HepG2 (cell line): ENCODE data around the gene ZXDC. TPM values are rescaled to one million over a fixed set of nuclear protein-coding genes. Genes with fewer than 3 reads are reported as not detected.

Source experiments
- ATAC-seq: fragments of 200-7000 bp; cut with Tn5 transposase; 3 replicates; pipeline ENCODE4 v1.9.1; 2020; ENCODE audit warnings: mild to moderate bottlenecking, moderate library complexity
- BruUV-seq: library from RNA; stranded (reverse); fragments of 400-500 nt; replicated peaks from 2 replicates; lab custom pipeline; 2021; lab: Mats Ljungman, UMichigan
- CTCF ChIA-PET: fragments of 300-600 bp; formaldehyde crosslinking; extraction: SDS; loops from one replicate; lab custom pipeline; 2021; ENCODE audit warnings: low total read pairs, inconsistent platforms, low intra/inter-chr PET ratio; lab: Yijun Ruan, JAX
- POLR2A ChIA-PET: fragments of 350-600 bp; sonication (Branson Sonifier 250); formaldehyde crosslinking; loops from one replicate; lab custom pipeline; 2020; ENCODE audit warnings: antibody characterized with exemption, inconsistent platforms; lab: Yijun Ruan, JAX
- DNase-seq: peaks from one replicate; pipeline ENCODE4 v3.0.0-alpha.2; 2015; ENCODE audit warnings: low spot score
- FAIRE-seq: peaks from 3 replicates; lab custom pipeline; 2011; peaks lifted over from hg19 to GRCh38; lab: Jason Lieb, UNC
- H2AFZ ChIP-seq: one replicate; pipeline ENCODE4 v1.6.1; 2011; ENCODE audit warnings: low read length, inconsistent platforms
- H3K27ac ChIP-seq: fragments of 300-600 bp; 3 replicates; pipeline ENCODE4 v1.8.0; 2011; ENCODE audit warnings: mixed run types, mild to moderate bottlenecking, mixed read lengths, low read length, inconsistent platforms; ENCODE audit not compliant: insufficient read depth; ENCODE audit errors: extremely low read length
- H3K27me3 ChIP-seq, 2 experiments: fragments of 200-600 bp in 1 of 2; 2 replicates in 1 of 2; 3 replicates in 1 of 2; pipeline versions ENCODE4 v1.6.0 to v1.8.0; 2011; ENCODE audit warnings: low read length in 2 of 2, mild to moderate bottlenecking in 2 of 2, moderate library complexity in 2 of 2, inconsistent platforms in 1 of 2; ENCODE audit not compliant: insufficient read depth in 2 of 2, control insufficient read depth in 1 of 2
- H3K36me3 ChIP-seq, 2 experiments: fragments of 200-600 bp in 1 of 2; replicated peaks in 1 of 2; 2 replicates in 1 of 2; 3 replicates in 1 of 2; pipeline versions ENCODE4 v1.5.1 to v1.8.0; 2011; ENCODE audit warnings: low read length in 2 of 2, inconsistent platforms in 1 of 2; ENCODE audit not compliant: insufficient read depth in 2 of 2, control insufficient read depth in 1 of 2
- H3K4me1 ChIP-seq: 2 replicates; pipeline ENCODE4 v1.5.1; 2012; ENCODE audit warnings: low read length, inconsistent platforms; ENCODE audit not compliant: insufficient read depth
- H3K4me2 ChIP-seq: 2 replicates; pipeline ENCODE4 v1.6.0; 2011; ENCODE audit warnings: low read depth, low read length, inconsistent platforms
- H3K4me3 ChIP-seq, 3 experiments: fragments of 200-600 bp in 1 of 3; sonication (generic), shearing (Covaris generic) in 1 of 3; replicated peaks in 1 of 3; 2 replicates each; pipeline ENCODE4 v1.5.1; 2011 to 2016; ENCODE audit warnings: low read length in 3 of 3, inconsistent platforms in 2 of 3, low read depth in 2 of 3, mild to moderate bottlenecking in 2 of 3, control low read depth in 1 of 3, mixed read lengths in 1 of 3; ENCODE audit not compliant: insufficient read depth in 1 of 3
- H3K79me2 ChIP-seq: one replicate; pipeline ENCODE4 v1.6.1; 2011; ENCODE audit warnings: low read length, inconsistent platforms; ENCODE audit not compliant: insufficient read depth
- H3K9ac ChIP-seq: 2 replicates; pipeline ENCODE4 v1.6.0; 2011; ENCODE audit warnings: mild to moderate bottlenecking, low read depth, low read length, inconsistent platforms; ENCODE audit not compliant: insufficient read depth
- H3K9me3 ChIP-seq: 2 replicates; pipeline ENCODE4 v1.5.1; 2012; ENCODE audit warnings: mild to moderate bottlenecking, low read length
- H4K20me1 ChIP-seq: 2 replicates; pipeline ENCODE4 v1.6.0; 2011; ENCODE audit warnings: inconsistent platforms, mild to moderate bottlenecking, low read length, moderate library complexity; ENCODE audit not compliant: insufficient read depth
- ARNTL ChIP-seq: sonication (generic); formaldehyde crosslinking; IDR thresholded peaks from 2 replicates; pipeline ENCODE4 v1.4.0; 2020; ENCODE audit warnings: mild to moderate bottlenecking, missing genetic modification reagents
- ZNF598 ChIP-seq: sonication (generic); formaldehyde crosslinking; IDR thresholded peaks from 2 replicates; pipeline ENCODE4 v1.5.1; 2020; ENCODE audit warnings: mild to moderate bottlenecking, missing genetic modification reagents, borderline replicate concordance
- ZNF772 ChIP-seq: sonication (generic); formaldehyde crosslinking; IDR thresholded peaks from 2 replicates; pipeline ENCODE4 v1.5.0; 2020; ENCODE audit warnings: mild to moderate bottlenecking, missing genetic modification reagents
- ZXDC ChIP-seq: sonication (generic); formaldehyde crosslinking; IDR thresholded peaks from 2 replicates; pipeline ENCODE4 v1.5.0; 2020; ENCODE audit warnings: mild to moderate bottlenecking, missing genetic modification reagents
- WGBS: methylation state at CpG from one replicate; pipeline ENCODE4 v1.1.6; 2017; ENCODE audit warnings: low lambda C conversion rate; 5-methylcytosine and 5-hydroxymethylcytosine counted together
- in situ Hi-C: cut with HindIII; loops from 2 replicates; pipeline ENCODE4 v1.10.0; 2017; ENCODE audit warnings: low pct_unique_long_range_greater_than_20kb; ENCODE audit not compliant: extremely low pct_ligation_motif_present
- intact Hi-C: fragments of 100-400 bp; cut with micrococcal nuclease; formaldehyde crosslinking; loops from one replicate; pipeline ENCODE4 v1.10.0; 2022; ENCODE audit not compliant: unreplicated experiment
- polyA plus RNA-seq, 8 experiments: library from polyadenylated mRNA; depleted of rRNA in 3 of 8; stranded (reverse) in 7 of 8; unstranded in 1 of 8; fragments of >200 nt; fragmentation: Illumina TruSeq in 4 of 8; extraction: Trizol in 4 of 8; gene quantifications; 2 replicates each; pipeline versions ENCODE4 v1.2.1 to v1.2.3, GENCODE V29; 2011 to 2016; ENCODE audit warnings: low read depth in 4 of 8, missing spikeins in 1 of 8, mixed read lengths in 1 of 8; ENCODE audit not compliant: insufficient read depth in 1 of 8
- total RNA-seq, 5 experiments: library from RNA; depleted of rRNA; stranded (reverse); fragments of >200 nt; fragmentation: Illumina TruSeq; extraction: Trizol; gene quantifications; 2 replicates each; pipeline ENCODE4 v1.2.3, GENCODE V29; 2016; ENCODE audit warnings: low read depth in 1 of 5
- TF ChIP-seq, protein P1 (sequence below): sonication (generic); formaldehyde crosslinking; IDR thresholded peaks from 2 replicates; pipeline ENCODE4 v1.5.1; 2020; ENCODE audit warnings: mild to moderate bottlenecking, missing genetic modification reagents, moderate library complexity
- TF ChIP-seq, protein P2 (sequence below): sonication (generic); formaldehyde crosslinking; IDR thresholded peaks from 2 replicates; pipeline ENCODE4 v1.4.0; 2020; ENCODE audit warnings: missing genetic modification reagents; ENCODE audit errors: not compliant biosample characterization

The ZXDC gene
- total and polyA plus RNA-seq, 2 of the 13 experiments (the other 11 are each of a cell fraction or from before 2014, with no cell fraction given) = 17.6 to 21.2 TPM

DNA sequence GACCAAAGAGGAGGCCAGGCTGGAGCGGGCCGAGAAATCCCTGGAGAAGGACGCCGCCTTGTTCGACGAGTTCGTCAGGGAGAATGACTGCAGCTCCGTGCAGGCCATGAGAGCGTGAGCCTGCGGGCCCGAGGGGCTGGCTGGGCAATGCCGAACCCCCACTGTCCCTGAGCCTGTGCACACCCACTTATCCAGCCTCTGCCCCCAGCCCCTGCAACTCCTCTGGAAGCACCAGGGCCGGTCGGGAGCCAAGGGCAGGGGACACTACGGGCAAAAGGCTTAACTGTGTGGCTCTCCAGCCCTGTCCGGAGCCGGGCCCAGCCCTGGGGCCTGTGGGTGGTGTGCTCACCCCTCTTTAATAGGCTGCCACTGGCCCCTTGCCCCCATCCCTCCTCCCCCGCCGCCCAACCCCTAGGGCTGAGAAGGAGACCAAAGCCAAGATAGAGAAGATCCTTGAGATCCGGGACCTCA, 57.0 kb downstream of the ZXDC start:
- no peak overlapping the region for H3K4me2 ChIP-seq
- TF ChIP-seq ARNTL = no peak
- TF ChIP-seq, protein P1, sequence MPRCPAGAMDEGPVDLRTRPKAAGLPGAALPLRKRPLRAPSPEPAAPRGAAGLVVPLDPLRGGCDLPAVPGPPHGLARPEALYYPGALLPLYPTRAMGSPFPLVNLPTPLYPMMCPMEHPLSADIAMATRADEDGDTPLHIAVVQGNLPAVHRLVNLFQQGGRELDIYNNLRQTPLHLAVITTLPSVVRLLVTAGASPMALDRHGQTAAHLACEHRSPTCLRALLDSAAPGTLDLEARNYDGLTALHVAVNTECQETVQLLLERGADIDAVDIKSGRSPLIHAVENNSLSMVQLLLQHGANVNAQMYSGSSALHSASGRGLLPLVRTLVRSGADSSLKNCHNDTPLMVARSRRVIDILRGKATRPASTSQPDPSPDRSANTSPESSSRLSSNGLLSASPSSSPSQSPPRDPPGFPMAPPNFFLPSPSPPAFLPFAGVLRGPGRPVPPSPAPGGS (CRISPR knock-in tag) = no peak
- no peak for TF ChIP-seq ZNF598 (CRISPR knock-in tag)
- TF ChIP-seq ZNF772 (CRISPR knock-in tag) = no peak
- no peak for TF ChIP-seq ZXDC
- TF ChIP-seq, protein P2, sequence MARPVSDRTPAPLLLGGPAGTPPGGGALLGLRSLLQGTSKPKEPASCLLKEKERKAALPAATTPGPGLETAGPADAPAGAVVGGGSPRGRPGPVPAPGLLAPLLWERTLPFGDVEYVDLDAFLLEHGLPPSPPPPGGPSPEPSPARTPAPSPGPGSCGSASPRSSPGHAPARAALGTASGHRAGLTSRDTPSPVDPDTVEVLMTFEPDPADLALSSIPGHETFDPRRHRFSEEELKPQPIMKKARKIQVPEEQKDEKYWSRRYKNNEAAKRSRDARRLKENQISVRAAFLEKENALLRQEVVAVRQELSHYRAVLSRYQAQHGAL (CRISPR knock-in tag) = no peak
- TF ChIP-seq, all 625 proteins: peak for 0
- ATAC-seq (no peak), DNase-seq (no peak), FAIRE-seq (no peak)
- no TSS peak for BruUV-seq
- 77% methylated on average over 11 of the region's 20 CpGs for WGBS
- in situ Hi-C loops = no loop called here
- Histone ChIP-seq H3K9ac (no peak overlapping the region), H3K4me3 (no peak overlapping the region), H4K20me1 (no peaks in the 10 kb centered on the region), H3K79me2 (no peaks in the 10 kb centered on the region), H2AFZ (no peak overlapping the region), H3K27me3 (peaks cover 1 to 16% of the 10 kb centered on the region in 2 experiments; a peak in 4 of 5 replicates), H3K4me1 (peaks cover 33% of the 10 kb centered on the region), H3K27ac (no peak overlapping the region), H3K9me3 (no peaks in the 10 kb centered on the region), H3K36me3 (no peaks in the 10 kb centered on the region)
- ChIA-PET POLR2A (no interaction called here), CTCF (no interaction called here)
- intact Hi-C loops = no loop called here
